CD4-positive, CD25-positive, alpha-beta regulatory T cell (primary cell): ENCODE data around the gene GOLGA6A. TPM values are rescaled to one million over a fixed set of nuclear protein-coding genes. Genes with fewer than 3 reads are reported as not detected.
"Not testable (repeated sequence)": the region's sequence is repeated elsewhere in the genome, so short reads cannot be mapped to it uniquely, and the experiment has no call there.

ENCODE experiments used
- ATAC-seq, 2 donors: fragments of 150-1000 bp; cut with Tn5 transposase; one replicate each; pipeline ENCODE4 v1.10.0; 2021; ENCODE audit warnings: low read depth in 2 of 2, moderate number of reproducible peaks in 2 of 2, moderate library complexity in 1 of 2
- DNase-seq, 3 donors: peaks; one replicate each; pipeline versions ENCODE4 v3.0.0 to v3.0.0-alpha.2; 2012 to 2022; ENCODE audit warnings: mixed read lengths in 1 of 3
- H3K27ac ChIP-seq: one replicate; pipeline ENCODE4 v1.7.0; 2013; ENCODE audit warnings: mild to moderate bottlenecking, low read length; ENCODE audit not compliant: insufficient read depth, poor library complexity, severe bottlenecking
- H3K27me3 ChIP-seq: one replicate; pipeline ENCODE4 v1.7.0; 2013; ENCODE audit warnings: low read length; ENCODE audit not compliant: control insufficient read depth, insufficient read depth
- H3K36me3 ChIP-seq: one replicate; pipeline ENCODE4 v1.7.0; 2013; ENCODE audit warnings: mild to moderate bottlenecking, low read length, moderate library complexity; ENCODE audit not compliant: control insufficient read depth, insufficient read depth
- H3K4me1 ChIP-seq: 2 replicates; pipeline ENCODE4 v1.7.0; 2013; ENCODE audit warnings: mild to moderate bottlenecking, low read length; ENCODE audit not compliant: insufficient read depth, control insufficient read depth, poor library complexity, severe bottlenecking
- H3K4me3 ChIP-seq: one replicate; pipeline ENCODE4 v1.7.0; 2013; ENCODE audit warnings: low read depth, mild to moderate bottlenecking, low read length, moderate library complexity
- H3K9me3 ChIP-seq, 2 experiments: 1 replicate in 1 of 2; 2 replicates in 1 of 2; pipeline ENCODE4 v1.7.0; 2013; ENCODE audit warnings: low read length in 2 of 2, mild to moderate bottlenecking in 1 of 2, moderate library complexity in 1 of 2; ENCODE audit not compliant: control insufficient read depth in 2 of 2
- H3K27ac Mint-ChIP-seq, 3 donors: one replicate each; pipeline ENCODE4 v1.8.0; 2020 to 2022; ENCODE audit warnings: mild to moderate bottlenecking in 3 of 3, mixed read lengths in 3 of 3, moderate library complexity in 2 of 3
- H3K27me3 Mint-ChIP-seq: one replicate; pipeline ENCODE4 v1.8.0; 2022; ENCODE audit warnings: mild to moderate bottlenecking, mixed read lengths
- H3K36me3 Mint-ChIP-seq: one replicate; pipeline ENCODE4 v1.8.0; 2020; ENCODE audit warnings: mixed read lengths
- H3K4me1 Mint-ChIP-seq, 4 donors: one replicate each; pipeline ENCODE4 v1.8.0; 2020 to 2022; ENCODE audit warnings: mixed read lengths in 4 of 4, mild to moderate bottlenecking in 1 of 4
- H3K4me3 Mint-ChIP-seq, 4 donors: one replicate each; pipeline ENCODE4 v1.8.0; 2020 to 2022; ENCODE audit warnings: mild to moderate bottlenecking in 4 of 4, mixed read lengths in 4 of 4, moderate library complexity in 3 of 4
- H3K9me3 Mint-ChIP-seq, 7 donors: one replicate each; pipeline ENCODE4 v1.8.0; 2020 to 2022; ENCODE audit warnings: mixed read lengths in 7 of 7, mild to moderate bottlenecking in 3 of 7, moderate library complexity in 2 of 7
- polyA plus RNA-seq, 4 donors: library from polyadenylated mRNA; unstranded; fragments of 300-500 nt; fragmentation: Illumina TruSeq; gene quantifications; one replicate each; pipeline ENCODE4 v1.2.3, GENCODE V29; 2021
- total RNA-seq: library from RNA; stranded (reverse); gene quantifications from one replicate; pipeline ENCODE4 v1.2.3, GENCODE V29; 2022

The GOLGA6A gene
- total and polyA plus RNA-seq, 5 donors from 2014 or later = 0.20 TPM; not detected in 4

GRCh38 chr15:74095610-74096009 is 13.3 kb upstream of the GOLGA6A start:
- not testable (repeated sequence) for ATAC-seq, H3K4me3 Mint-ChIP-seq, H3K9me3 Mint-ChIP-seq, H3K4me1 ChIP-seq, H3K27ac ChIP-seq, H3K36me3 ChIP-seq, H3K27ac Mint-ChIP-seq, H3K27me3 Mint-ChIP-seq, H3K36me3 Mint-ChIP-seq, H3K4me3 ChIP-seq, H3K4me1 Mint-ChIP-seq, H3K9me3 ChIP-seq, DNase-seq, H3K27me3 ChIP-seq

GRCh38 chr15:74094567-74094966 is 12.2 kb upstream of the GOLGA6A start:
- not testable (repeated sequence) for H3K27ac ChIP-seq, DNase-seq, H3K27me3 ChIP-seq, H3K4me3 Mint-ChIP-seq, ATAC-seq, H3K4me1 ChIP-seq, H3K27me3 Mint-ChIP-seq, H3K36me3 Mint-ChIP-seq, H3K36me3 ChIP-seq, H3K9me3 Mint-ChIP-seq, H3K4me3 ChIP-seq, H3K27ac Mint-ChIP-seq, H3K9me3 ChIP-seq, H3K4me1 Mint-ChIP-seq

- H3K4me1 Mint-ChIP-seq, H3K4me3 ChIP-seq, H3K27ac Mint-ChIP-seq, H3K9me3 Mint-ChIP-seq, H3K36me3 ChIP-seq, H3K4me1 ChIP-seq, H3K9me3 ChIP-seq, H3K27me3 ChIP-seq, ATAC-seq, H3K4me3 Mint-ChIP-seq, H3K27me3 Mint-ChIP-seq, H3K36me3 Mint-ChIP-seq, H3K27ac ChIP-seq, DNase-seq: not testable (repeated sequence)
Measured at GRCh38 chr15:74075781-74076180, 6.6 kb downstream of the GOLGA6A start.

- H3K4me3 ChIP-seq, H3K4me1 ChIP-seq, H3K4me1 Mint-ChIP-seq, H3K27me3 ChIP-seq, H3K4me3 Mint-ChIP-seq, ATAC-seq, H3K9me3 ChIP-seq, H3K27me3 Mint-ChIP-seq, H3K27ac Mint-ChIP-seq, H3K36me3 Mint-ChIP-seq, H3K9me3 Mint-ChIP-seq, H3K27ac ChIP-seq, H3K36me3 ChIP-seq: not testable (repeated sequence)
- DNase-seq = peak in 2 of 3 donors; percentile 16 to 29
Measured at GRCh38 chr15:74072614-74073337, 9.6 kb downstream of the GOLGA6A start.

- not testable (repeated sequence) for H3K9me3 Mint-ChIP-seq, H3K4me1 ChIP-seq, H3K9me3 ChIP-seq, H3K36me3 ChIP-seq, H3K27ac Mint-ChIP-seq, H3K27ac ChIP-seq, H3K27me3 ChIP-seq, DNase-seq, ATAC-seq, H3K4me1 Mint-ChIP-seq, H3K4me3 ChIP-seq, H3K4me3 Mint-ChIP-seq, H3K36me3 Mint-ChIP-seq, H3K27me3 Mint-ChIP-seq
Measured at GRCh38 chr15:74072132-74072531, 10.2 kb downstream of the GOLGA6A start.

GRCh38 chr15:74071645-74072044 is 10.7 kb downstream of the GOLGA6A start:
- not testable (repeated sequence) for H3K4me1 Mint-ChIP-seq, H3K4me3 Mint-ChIP-seq, ATAC-seq

GRCh38 chr15:74065684-74066411 is 16.5 kb downstream of the GOLGA6A start:
- DNase-seq = peak in 2 of 3 donors; percentile 35 to 49
- not testable (repeated sequence) for H3K4me3 Mint-ChIP-seq, H3K36me3 ChIP-seq, H3K4me3 ChIP-seq, H3K4me1 Mint-ChIP-seq, H3K36me3 Mint-ChIP-seq, H3K27me3 Mint-ChIP-seq, H3K9me3 ChIP-seq, H3K9me3 Mint-ChIP-seq, H3K27me3 ChIP-seq, H3K27ac ChIP-seq, H3K4me1 ChIP-seq, H3K27ac Mint-ChIP-seq
- ATAC-seq = peak; percentile 82 to 91

More at GRCh38 chr15:74071645-74072044, 10.7 kb downstream of the GOLGA6A start:
- H3K9me3 Mint-ChIP-seq, H3K27me3 ChIP-seq, H3K4me1 ChIP-seq, H3K27ac ChIP-seq, DNase-seq, H3K9me3 ChIP-seq, H3K36me3 ChIP-seq, H3K27me3 Mint-ChIP-seq, H3K4me3 ChIP-seq, H3K27ac Mint-ChIP-seq, H3K36me3 Mint-ChIP-seq: not testable (repeated sequence)

GRCh38 chr15:74064822-74065221 is 17.5 kb downstream of the GOLGA6A start:
- not testable (repeated sequence) for H3K27me3 ChIP-seq, H3K4me1 ChIP-seq, H3K27ac ChIP-seq, H3K9me3 ChIP-seq, DNase-seq, H3K4me3 Mint-ChIP-seq, H3K27me3 Mint-ChIP-seq, H3K9me3 Mint-ChIP-seq, H3K36me3 Mint-ChIP-seq, H3K4me3 ChIP-seq, H3K36me3 ChIP-seq, ATAC-seq, H3K4me1 Mint-ChIP-seq
- peak overlapping the region in 1 of 3 donors; percentile 60 for H3K27ac Mint-ChIP-seq
